Measurements from ENCODE around the gene BAX.

- TF ChIP-seq ARNT (IDR thresholded peaks at IDR 0.05) (no peak), LEF1 (IDR thresholded peaks at IDR 0.05; ENCODE audit: borderline replicate concordance) (no peak), NFRKB (IDR thresholded peaks at IDR 0.05) (no peak), ZNF384 (IDR thresholded peaks at IDR 0.05) (no peak)
These were observed 47.0 kb upstream of the BAX start for GRCh38 chr19:48907671-48908070.

Data from HEK293T (cell line).